Neural progenitor cell (in vitro differentiated cells): Measurements from ENCODE around the gene ZNF142. TPM values are rescaled to one million over a fixed set of nuclear protein-coding genes. Genes with fewer than 3 reads are reported as not detected.
A peak's percentile ranks its signal among the peaks of the same experiment; 100 is the strongest.

Experiments
- DNase-seq: peaks from one replicate; pipeline ENCODE4 v3.0.0-alpha.2; 2016; ENCODE audit warnings: low spot score
- H2AFZ ChIP-seq: fragments of 200-600 bp; sonication (generic); replicated peaks from 2 replicates; pipeline ENCODE4 v1.6.1; 2016; ENCODE audit warnings: antibody characterized with exemption
- H3F3A ChIP-seq: fragments of 200-600 bp; sonication (generic); 2 replicates; pipeline ENCODE4 v1.6.1; 2016; ENCODE audit warnings: antibody characterized with exemption, low read depth
- H3K27ac ChIP-seq: fragments of 200-600 bp; sonication (generic); 2 replicates; pipeline ENCODE4 v1.5.1; 2016; ENCODE audit warnings: mild to moderate bottlenecking
- H3K27me3 ChIP-seq: fragments of 200-600 bp; sonication (generic); 2 replicates; pipeline ENCODE4 v1.6.1; 2016; ENCODE audit warnings: mild to moderate bottlenecking, moderate library complexity
- H3K36me3 ChIP-seq: fragments of 200-600 bp; sonication (generic); 2 replicates; pipeline ENCODE4 v1.5.1; 2016
- H3K4me1 ChIP-seq: fragments of 200-600 bp; sonication (generic); 2 replicates; pipeline ENCODE4 v1.6.1; 2016; ENCODE audit warnings: mixed run types
- H3K4me2 ChIP-seq: fragments of 200-600 bp; sonication (generic); 2 replicates; pipeline ENCODE4 v1.6.1; 2016
- H3K4me3 ChIP-seq: fragments of 200-600 bp; sonication (generic); 2 replicates; pipeline ENCODE4 v1.5.1; 2016
- H3K79me2 ChIP-seq: fragments of 200-600 bp; sonication (generic); 2 replicates; pipeline ENCODE4 v1.6.1; 2016; ENCODE audit warnings: low read depth
- H3K9ac ChIP-seq: fragments of 200-600 bp; sonication (generic); 2 replicates; pipeline ENCODE4 v1.6.1; 2016
- H3K9me3 ChIP-seq: fragments of 200-600 bp; sonication (generic); 2 replicates; pipeline ENCODE4 v1.5.1; 2016; ENCODE audit warnings: low read depth
- H4K20me1 ChIP-seq: fragments of 200-600 bp; sonication (generic); 2 replicates; pipeline ENCODE4 v1.6.1; 2016; ENCODE audit warnings: low read depth
- H3K27ac Mint-ChIP-seq: 3 replicates; pipeline ENCODE4 v1.8.0; 2021; ENCODE audit warnings: mixed read lengths
- H3K27me3 Mint-ChIP-seq: 2 replicates; pipeline ENCODE4 v1.8.0; 2022; ENCODE audit warnings: low read depth, mild to moderate bottlenecking, inconsistent platforms, moderate library complexity, mixed read lengths; ENCODE audit not compliant: insufficient read depth
- H3K36me3 Mint-ChIP-seq: 3 replicates; pipeline ENCODE4 v1.8.0; 2021; ENCODE audit warnings: mixed read lengths
- H3K4me1 Mint-ChIP-seq: 3 replicates; pipeline ENCODE4 v1.8.0; 2021; ENCODE audit warnings: mixed read lengths
- H3K4me3 Mint-ChIP-seq: 3 replicates; pipeline ENCODE4 v1.8.0; 2021; ENCODE audit warnings: mild to moderate bottlenecking, moderate library complexity, mixed read lengths
- H3K9me3 Mint-ChIP-seq: 3 replicates; pipeline ENCODE4 v1.8.0; 2020; ENCODE audit warnings: mixed read lengths
- CTCF ChIP-seq: fragments of 200-600 bp; sonication (generic); IDR thresholded peaks from 2 replicates; pipeline ENCODE4 v1.5.1; 2017; ENCODE audit warnings: antibody characterized with exemption, mild to moderate bottlenecking
- EZH2 ChIP-seq: fragments of 200-600 bp; sonication (generic); IDR thresholded peaks from 2 replicates; pipeline ENCODE4 v1.6.1; 2017; ENCODE audit warnings: antibody characterized with exemption, mild to moderate bottlenecking, moderate library complexity
- EZH2phosphoT487 ChIP-seq: fragments of 200-600 bp; sonication (generic); IDR thresholded peaks from 2 replicates; pipeline ENCODE4 v1.6.1; 2017; ENCODE audit warnings: antibody characterized with exemption
- total RNA-seq: library from RNA; depleted of rRNA; stranded (reverse); fragments of >200 nt; gene quantifications from 2 replicates; pipeline ENCODE4 v1.2.3, GENCODE V29; 2015; ENCODE audit warnings: low replicate concordance

The ZNF142 gene
- total RNA-seq, 1 donor from 2014 or later, result 3.3 TPM

- Mint-ChIP-seq H3K27me3 (no peaks in the 10 kb centered on the region), H3K9me3 (no peaks in the 10 kb centered on the region), H3K4me3 (no peak overlapping the region), H3K36me3 (peaks cover 28% of the 10 kb centered on the region), H3K27ac (no peak overlapping the region), H3K4me1 (no peaks in the 10 kb centered on the region)
- H3K27ac ChIP-seq, result no peak overlapping the region
- H3K4me1 ChIP-seq, result no peaks in the 10 kb centered on the region
- H3K4me2 ChIP-seq, result no peak overlapping the region
- peaks cover 4% of the 10 kb centered on the region for H3K36me3 ChIP-seq
- H3K27me3 ChIP-seq, result no peaks in the 10 kb centered on the region
- peaks cover 11% of the 10 kb centered on the region for H3F3A ChIP-seq
- peak; percentile 61 for DNase-seq
- peak; percentile 88 for TF ChIP-seq CTCF
- no peak for TF ChIP-seq EZH2phosphoT487
- no peak for TF ChIP-seq EZH2
- no peak overlapping the region for H2AFZ ChIP-seq
- no peak overlapping the region for H3K4me3 ChIP-seq
- H3K79me2 ChIP-seq, result peaks cover 4% of the 10 kb centered on the region
- no peak overlapping the region for H3K9ac ChIP-seq
- H3K9me3 ChIP-seq, result no peaks in the 10 kb centered on the region
- H4K20me1 ChIP-seq, result peaks cover 7% of the 10 kb centered on the region
Observed at GRCh38 chr2:218648088-218648786, 11.2 kb downstream of the ZNF142 start.

GRCh38 chr2:218645126-218645525 lies 14.3 kb downstream of the ZNF142 start:
- Histone ChIP-seq H2AFZ (no peak overlapping the region), H3K4me1 (no peaks in the 10 kb centered on the region), H3K4me3 (no peak overlapping the region), H3K36me3 (peaks cover 4% of the 10 kb centered on the region), H4K20me1 (peaks cover 7% of the 10 kb centered on the region), H3K79me2 (peaks cover 4% of the 10 kb centered on the region), H3K9me3 (no peaks in the 10 kb centered on the region), H3K27ac (no peak overlapping the region), H3K9ac (no peak overlapping the region), H3K4me2 (no peak overlapping the region), H3K27me3 (no peaks in the 10 kb centered on the region), H3F3A (peaks cover 11% of the 10 kb centered on the region)
- no peak for DNase-seq
- Mint-ChIP-seq H3K27me3 (peaks cover 2% of the 10 kb centered on the region), H3K4me1 (no peaks in the 10 kb centered on the region), H3K27ac (no peak overlapping the region), H3K9me3 (no peaks in the 10 kb centered on the region), H3K36me3 (peaks cover 28% of the 10 kb centered on the region), H3K4me3 (no peak overlapping the region)
- TF ChIP-seq EZH2phosphoT487, result no peak
- no peak for TF ChIP-seq EZH2
- no peak for TF ChIP-seq CTCF

GRCh38 chr2:218644721-218645120 lies 14.7 kb downstream of the ZNF142 start:
- Mint-ChIP-seq H3K27me3 (peaks cover 2% of the 10 kb centered on the region), H3K4me1 (no peaks in the 10 kb centered on the region), H3K4me3 (no peak overlapping the region), H3K27ac (no peak overlapping the region), H3K9me3 (no peaks in the 10 kb centered on the region), H3K36me3 (peaks cover 28% of the 10 kb centered on the region)
- Histone ChIP-seq H3K79me2 (peaks cover 4% of the 10 kb centered on the region), H3K9me3 (no peaks in the 10 kb centered on the region), H4K20me1 (peaks cover 7% of the 10 kb centered on the region), H3K27me3 (no peaks in the 10 kb centered on the region), H3K4me1 (no peaks in the 10 kb centered on the region), H3K36me3 (peaks cover 4% of the 10 kb centered on the region), H2AFZ (no peak overlapping the region), H3K9ac (no peak overlapping the region), H3K4me3 (no peak overlapping the region), H3K27ac (no peak overlapping the region), H3K4me2 (no peak overlapping the region), H3F3A (peaks cover 11% of the 10 kb centered on the region)
- no peak for DNase-seq
- TF ChIP-seq EZH2phosphoT487, result no peak
- no peak for TF ChIP-seq EZH2
- TF ChIP-seq CTCF, result no peak
